Thyroid gland (tissue), 4 donors: ENCODE data around the gene NPM1. TPM values are rescaled to one million over a fixed set of nuclear protein-coding genes. Genes with fewer than 3 reads are reported as not detected.

Experiments
- DNase-seq, 2 donors: peaks; one replicate each; pipeline ENCODE4 v3.0.0-alpha.2; 2019
- H3K27ac ChIP-seq, 3 donors: fragments of 200-600 bp; sonication (generic); 1 replicate in 2 of 3; 2 replicates in 1 of 3; pipeline ENCODE4 v1.5.1; 2016 to 2019; ENCODE audit warnings: mild to moderate bottlenecking in 1 of 3, moderate library complexity in 1 of 3
- H3K27me3 ChIP-seq: fragments of 200-600 bp; sonication (generic); one replicate; pipeline ENCODE4 v1.5.1; 2019
- H3K36me3 ChIP-seq, 2 donors: fragments of 200-600 bp; sonication (generic); one replicate each; pipeline ENCODE4 v1.5.1; 2016 to 2019
- H3K4me1 ChIP-seq, 2 donors: fragments of 200-600 bp; sonication (generic); one replicate each; pipeline ENCODE4 v1.5.1; 2017 to 2019
- H3K4me3 ChIP-seq, 3 donors: fragments of 200-600 bp; sonication (generic); replicated peaks in 1 of 3; 1 replicate in 2 of 3; 2 replicates in 1 of 3; pipeline ENCODE4 v1.5.1; 2016; ENCODE audit warnings: mild to moderate bottlenecking in 1 of 3
- H3K9me3 ChIP-seq: fragments of 200-600 bp; sonication (generic); one replicate; pipeline ENCODE4 v1.5.1; 2017
- POLR2A ChIP-seq, 2 donors: fragments of 450-650 bp; IDR thresholded peaks; one replicate each; pipeline ENCODE4 v1.6.1; 2017; ENCODE audit warnings: antibody characterized with exemption in 2 of 2, mild to moderate bottlenecking in 2 of 2, moderate library complexity in 1 of 2
- WGBS, 2 donors: methylation state at CpG; one replicate each; pipeline ENCODE4 v1.1.5; 2017; 5-methylcytosine and 5-hydroxymethylcytosine counted together
- intact Hi-C: fragments of 100-400 bp; cut with DNase I; formaldehyde crosslinking; loops from one replicate; pipeline ENCODE4 v1.15.1; 2023
- total RNA-seq, 4 donors: library from RNA; depleted of rRNA; stranded (reverse); fragments of >200 nt; gene quantifications; one replicate each; pipeline ENCODE4 v1.2.3, GENCODE V29; 2016
- TF ChIP-seq, protein P1 (sequence below), 6 experiments: fragments of 200-600 bp in 3 of 6; fragments of 450-650 bp in 3 of 6; sonication (generic) in 3 of 6; IDR thresholded peaks; one replicate each; pipeline ENCODE4 v1.5.1; 2016 to 2019; ENCODE audit warnings: antibody characterized with exemption in 6 of 6, mild to moderate bottlenecking in 2 of 6, inconsistent platforms in 1 of 6, moderate library complexity in 1 of 6

Gene NPM1
- total RNA-seq, 4 donors from 2014 or later = 455 to 777 (median 561) TPM

DNA sequence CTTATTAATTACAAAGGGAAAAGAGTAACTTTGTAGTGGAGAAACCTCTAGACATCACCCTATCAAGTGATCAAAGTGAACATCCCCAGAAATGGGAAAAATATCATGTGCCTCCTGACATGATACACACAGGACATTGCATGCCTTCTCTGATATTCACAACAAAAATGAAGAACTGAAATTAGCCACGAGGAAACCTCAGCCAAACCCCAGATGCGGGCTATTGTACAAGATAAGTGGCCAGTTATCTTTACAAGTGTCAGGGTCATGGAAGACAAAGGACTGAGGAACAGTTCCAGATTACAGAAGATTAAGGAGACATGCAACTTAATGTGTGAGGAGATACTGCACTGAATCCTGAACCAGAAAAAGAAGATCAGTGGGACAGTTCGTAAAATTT is 23.8 kb upstream of the NPM1 start:
- Histone ChIP-seq H3K4me3 (no peak overlapping the region), H3K36me3 (no peaks in the 10 kb centered on the region), H3K27ac (no peak overlapping the region), H3K4me1 (no peaks in the 10 kb centered on the region), H3K27me3 (no peaks in the 10 kb centered on the region), H3K9me3 (no peaks in the 10 kb centered on the region)
- WGBS, 2 donors = 71 to 78% methylated on average over 3 of the region's 3 CpGs
- intact Hi-C loops = no loop called here
- DNase-seq = no peak
- TF ChIP-seq POLR2A (IDR thresholded peaks at IDR 0.05) = no peak
- TF ChIP-seq, protein P1, sequence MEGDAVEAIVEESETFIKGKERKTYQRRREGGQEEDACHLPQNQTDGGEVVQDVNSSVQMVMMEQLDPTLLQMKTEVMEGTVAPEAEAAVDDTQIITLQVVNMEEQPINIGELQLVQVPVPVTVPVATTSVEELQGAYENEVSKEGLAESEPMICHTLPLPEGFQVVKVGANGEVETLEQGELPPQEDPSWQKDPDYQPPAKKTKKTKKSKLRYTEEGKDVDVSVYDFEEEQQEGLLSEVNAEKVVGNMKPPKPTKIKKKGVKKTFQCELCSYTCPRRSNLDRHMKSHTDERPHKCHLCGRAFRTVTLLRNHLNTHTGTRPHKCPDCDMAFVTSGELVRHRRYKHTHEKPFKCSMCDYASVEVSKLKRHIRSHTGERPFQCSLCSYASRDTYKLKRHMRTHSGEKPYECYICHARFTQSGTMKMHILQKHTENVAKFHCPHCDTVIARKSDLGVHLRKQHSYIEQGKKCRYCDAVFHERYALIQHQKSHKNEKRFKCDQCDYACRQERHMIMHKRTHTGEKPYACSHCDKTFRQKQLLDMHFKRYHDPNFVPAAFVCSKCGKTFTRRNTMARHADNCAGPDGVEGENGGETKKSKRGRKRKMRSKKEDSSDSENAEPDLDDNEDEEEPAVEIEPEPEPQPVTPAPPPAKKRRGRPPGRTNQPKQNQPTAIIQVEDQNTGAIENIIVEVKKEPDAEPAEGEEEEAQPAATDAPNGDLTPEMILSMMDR (IDR thresholded peaks at IDR 0.05) = no peak

DNA sequence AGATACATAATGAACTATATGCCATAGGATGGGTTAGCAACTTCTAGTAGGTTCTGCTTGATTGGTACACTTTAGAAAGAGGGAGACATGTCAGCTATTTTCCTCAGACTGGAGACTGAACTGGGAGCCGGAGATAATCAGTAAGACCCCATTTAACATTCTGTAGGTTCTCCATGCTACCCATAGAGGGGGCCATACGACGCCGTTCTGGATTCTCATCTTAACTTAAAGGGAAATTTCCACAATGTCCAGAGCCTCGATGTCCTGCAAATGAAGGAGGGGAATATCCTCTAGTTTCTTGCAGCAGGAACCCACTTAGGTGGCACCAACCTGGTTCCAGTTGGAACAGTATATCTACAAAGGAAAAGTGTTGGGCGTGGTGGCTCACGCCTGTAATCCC is 22.3 kb upstream of the NPM1 start:
- Histone ChIP-seq H3K9me3 (no peaks in the 10 kb centered on the region), H3K36me3 (no peaks in the 10 kb centered on the region), H3K4me1 (no peaks in the 10 kb centered on the region), H3K27ac (no peak overlapping the region), H3K27me3 (no peaks in the 10 kb centered on the region), H3K4me3 (no peak overlapping the region)
- intact Hi-C loops = no loop called here
- DNase-seq = no peak
- TF ChIP-seq, protein P1 (IDR thresholded peaks at IDR 0.05) = no peak
- no peak for TF ChIP-seq POLR2A (IDR thresholded peaks at IDR 0.05)
- WGBS, 2 donors = 38 to 42% methylated on average over 7 of the region's 7 CpGs

DNA sequence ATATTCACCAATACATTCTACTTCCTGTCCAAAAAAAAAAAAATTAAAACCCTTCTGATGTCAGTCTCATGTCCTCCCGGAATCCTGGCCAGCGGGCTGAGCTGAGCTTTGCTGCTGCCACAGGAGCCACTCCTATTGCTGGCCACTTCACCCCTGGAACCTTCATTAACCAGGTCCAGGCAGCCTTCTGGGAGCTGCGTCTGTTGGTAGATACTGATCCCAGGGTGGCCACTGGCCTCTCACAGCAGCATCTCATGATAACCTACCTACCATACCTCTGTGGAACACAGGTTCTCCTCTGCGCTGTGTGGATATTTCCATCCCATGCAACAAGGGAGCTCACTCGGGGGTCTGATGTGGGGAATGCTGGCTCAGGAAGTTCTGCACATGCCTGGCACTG is 21.0 kb upstream of the NPM1 start:
- intact Hi-C loops = no loop called here
- H3K36me3 ChIP-seq = no peaks in the 10 kb centered on the region
- no peaks in the 10 kb centered on the region for H3K9me3 ChIP-seq
- H3K4me1 ChIP-seq = no peaks in the 10 kb centered on the region
- H3K27ac ChIP-seq = no peak overlapping the region
- DNase-seq = no peak
- 63 to 83% methylated on average over 3 to 5 of the region's 5 CpGs for WGBS, 2 donors
- TF ChIP-seq, protein P1 (IDR thresholded peaks at IDR 0.05) = no peak
- TF ChIP-seq POLR2A (IDR thresholded peaks at IDR 0.05) = no peak
- no peaks in the 10 kb centered on the region for H3K27me3 ChIP-seq
- H3K4me3 ChIP-seq = no peak overlapping the region

DNA sequence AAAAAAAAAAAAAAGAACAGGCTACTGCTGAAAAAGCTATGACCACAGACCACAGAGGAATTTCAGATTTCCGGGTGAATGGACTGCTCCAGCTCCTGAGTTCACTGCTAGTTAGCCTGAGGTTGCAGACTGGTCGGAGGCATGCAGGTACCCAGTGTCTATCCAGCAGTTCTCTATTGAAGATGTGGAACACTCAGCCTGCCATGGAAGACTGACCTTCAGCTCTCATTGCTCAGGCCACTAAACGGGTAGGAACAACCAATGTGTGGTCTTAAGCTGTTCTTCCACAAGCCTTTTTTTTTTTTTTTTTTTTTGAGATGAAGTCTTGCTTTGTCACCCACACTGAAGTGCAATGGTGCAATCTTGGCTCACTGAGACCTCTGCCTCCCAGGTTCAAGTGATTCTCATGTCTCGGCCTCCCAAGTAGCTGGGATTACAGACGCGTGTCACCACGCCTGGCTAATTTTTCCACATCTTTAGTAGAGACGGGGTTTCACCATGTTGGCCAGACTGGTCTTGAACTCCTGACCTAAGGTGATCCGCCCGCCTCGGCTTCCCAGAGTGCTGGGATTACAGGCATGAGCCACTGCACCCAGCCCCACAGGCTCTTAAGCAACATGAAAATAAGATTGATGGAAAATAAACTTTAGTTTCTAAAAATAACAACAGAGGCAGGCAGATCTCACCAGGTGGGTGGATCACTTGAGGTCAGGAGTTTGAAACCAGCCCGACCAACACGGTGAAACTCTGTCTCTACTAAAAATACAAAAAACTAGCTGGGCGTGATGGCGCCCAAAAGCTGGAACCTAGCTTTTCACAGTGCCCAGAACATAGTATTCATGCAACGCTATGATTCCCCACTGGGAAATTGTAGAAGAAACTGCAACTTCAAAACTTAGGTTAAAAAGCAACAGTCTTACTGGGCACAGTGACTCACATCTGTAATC is 20.0 kb upstream of the NPM1 start:
- intact Hi-C loops = no loop called here
- no peak overlapping the region for H3K27ac ChIP-seq
- no peaks in the 10 kb centered on the region for H3K27me3 ChIP-seq
- H3K36me3 ChIP-seq = no peaks in the 10 kb centered on the region
- TF ChIP-seq, protein P1 (IDR thresholded peaks at IDR 0.05) = no peak
- TF ChIP-seq POLR2A (IDR thresholded peaks at IDR 0.05) = no peak
- no peaks in the 10 kb centered on the region for H3K9me3 ChIP-seq
- H3K4me3 ChIP-seq = no peak overlapping the region
- 44 to 52% methylated on average over 16 of the region's 16 CpGs for WGBS, 2 donors
- DNase-seq = peak; percentile 66 to 81
- no peaks in the 10 kb centered on the region for H3K4me1 ChIP-seq

DNA sequence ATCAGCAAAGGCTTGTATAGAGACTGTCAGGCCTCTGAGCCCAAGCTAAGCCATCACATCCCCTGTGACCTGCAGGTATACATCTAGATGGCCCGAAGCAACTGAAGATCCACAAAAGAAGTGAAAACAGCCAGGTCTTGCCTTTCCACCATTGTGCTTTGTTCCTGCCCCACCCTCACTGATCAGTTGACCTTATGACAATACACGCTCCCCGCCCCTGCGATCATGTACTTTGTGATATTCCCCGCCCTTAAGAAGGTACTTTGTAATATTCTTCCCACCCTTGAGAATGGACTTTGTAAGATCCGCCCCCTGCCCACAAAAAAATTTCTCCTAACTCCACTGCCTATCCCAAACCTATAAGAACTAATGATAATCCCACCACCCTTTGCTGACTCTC is 18.6 kb upstream of the NPM1 start:
- intact Hi-C loops = no loop called here
- 98 to 99% methylated on average over 6 of the region's 6 CpGs for WGBS, 2 donors

More for the DNA sequence above, 18.6 kb upstream of the NPM1 start:
- DNase-seq = no peak
- no peak overlapping the region for H3K4me3 ChIP-seq
- H3K4me1 ChIP-seq = no peaks in the 10 kb centered on the region
- H3K27me3 ChIP-seq = no peaks in the 10 kb centered on the region
- H3K36me3 ChIP-seq = no peaks in the 10 kb centered on the region
- no peak for TF ChIP-seq POLR2A (IDR thresholded peaks at IDR 0.05)
- TF ChIP-seq, protein P1 (IDR thresholded peaks at IDR 0.05) = no peak
- H3K9me3 ChIP-seq = no peaks in the 10 kb centered on the region
- no peak overlapping the region for H3K27ac ChIP-seq
